Stimulated activated CD4-positive, alpha-beta T cell treated with anti-CD3 and anti-CD28 coated beads, Interleukin-12 subunit alpha, Interleukin-12 subunit beta, amount 100 ng/mL, for 4 hours (primary cell): Measurements from ENCODE around the gene RAP1A.
"Not testable (repeated sequence)": the region's sequence is repeated elsewhere in the genome, so short reads cannot be mapped to it uniquely, and the experiment has no call there.

Experiments
- DNase-seq: peaks from one replicate; pipeline ENCODE4 v3.0.0-alpha.2; 2020

The RAP1A gene

GRCh38 chr1:111739925-111740765, 120.6 kb downstream of the RAP1A start:
- DNase-seq = no peak

- not testable (repeated sequence) for DNase-seq
These were observed 122.7 kb downstream of the RAP1A start for GRCh38 chr1:111742292-111742691.

- no peak for DNase-seq
These were observed 123.5 kb downstream of the RAP1A start for GRCh38 chr1:111742938-111743549.

GRCh38 chr1:111743679-111744101, 124.1 kb downstream of the RAP1A start:
- no peak for DNase-seq

- DNase-seq = no peak
These were observed 126.4 kb downstream of the RAP1A start for GRCh38 chr1:111745675-111746613.

- DNase-seq = no peak
These were observed 127.0 kb downstream of the RAP1A start for GRCh38 chr1:111746614-111746999.

- DNase-seq = peak; percentile 45
These were observed 127.7 kb downstream of the RAP1A start for GRCh38 chr1:111747282-111747734.

GRCh38 chr1:111747947-111748346, 128.4 kb downstream of the RAP1A start:
- no peak for DNase-seq

- no peak for DNase-seq
These were observed 130.0 kb downstream of the RAP1A start for GRCh38 chr1:111749628-111750027.

GRCh38 chr1:111750856-111751255, 131.3 kb downstream of the RAP1A start:
- DNase-seq = no peak

- no peak for DNase-seq
These were observed 132.5 kb downstream of the RAP1A start for GRCh38 chr1:111751906-111752575.

- peak; percentile 17 for DNase-seq
These were observed 135.4 kb downstream of the RAP1A start for GRCh38 chr1:111754984-111755330.

GRCh38 chr1:111755331-111756123, 135.9 kb downstream of the RAP1A start, which contains the start of gene DDX20:
TSS of gene DDX20 (plus strand) at chr1:111755901. CDS start at chr1:111755925, 24 bp downstream.
- DNase-seq = peak; percentile 89

GRCh38 chr1:111756124-111756513, 136.5 kb downstream of the RAP1A start:
- no peak for DNase-seq

GRCh38 chr1:111758373-111758772, 138.8 kb downstream of the RAP1A start:
- DNase-seq = no peak

GRCh38 chr1:111761717-111762116, 142.1 kb downstream of the RAP1A start:
- DNase-seq = no peak

- DNase-seq = no peak
These were observed 142.7 kb downstream of the RAP1A start for GRCh38 chr1:111762332-111762731.
